Measurements from ENCODE around the gene AP3B1.

The AP3B1 gene

DNA sequence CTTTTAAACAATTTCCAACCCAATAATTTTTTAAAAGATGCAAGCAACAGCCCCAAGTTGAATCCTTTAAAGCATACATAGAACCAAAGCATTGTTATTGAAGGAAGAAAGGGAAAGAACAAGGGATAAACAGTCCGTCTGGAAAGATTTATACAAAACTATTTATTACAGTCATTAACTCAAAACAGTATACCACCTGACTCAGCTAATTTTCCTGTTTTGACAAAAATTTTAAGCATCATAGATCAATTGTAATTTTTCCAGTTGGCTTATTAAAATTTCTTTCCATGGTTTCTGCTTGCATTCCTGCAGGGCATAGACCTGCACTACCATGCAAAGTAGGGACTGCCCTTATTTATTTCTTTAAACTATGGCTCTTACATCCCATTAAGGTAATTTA, 29.9 kb downstream of the AP3B1 start:
- DNase-seq (ENCODE audit: extremely low spot score, insufficient read length, low read depth): no peak
- FAIRE-seq: no peak

- FAIRE-seq: no peak
- no peak for DNase-seq (ENCODE audit: extremely low spot score, insufficient read length, low read depth)
Observed at GRCh38 chr5:78260771-78261170, 33.7 kb downstream of the AP3B1 start.

DNA sequence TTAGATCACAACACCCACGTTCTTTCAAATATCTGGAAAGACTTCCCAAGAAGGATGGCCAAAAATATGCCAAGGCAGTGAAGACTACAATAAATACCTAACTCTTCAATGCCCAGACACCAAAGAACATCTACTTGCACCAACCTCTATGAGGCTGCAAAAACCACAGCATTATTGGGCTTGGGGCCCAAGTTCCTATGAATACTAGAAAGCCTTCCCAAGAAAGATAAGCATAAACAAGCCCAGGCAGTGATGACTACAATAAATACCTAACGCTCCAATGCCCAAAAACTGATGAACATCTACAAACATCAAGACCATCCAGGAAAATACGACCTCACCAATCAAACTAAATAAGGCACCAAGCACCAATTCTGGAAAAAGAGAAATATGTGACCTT, 41.3 kb downstream of the AP3B1 start:
- DNase-seq (ENCODE audit: extremely low spot score, insufficient read length, low read depth) (no peak), FAIRE-seq (no peak)

GRCh38 chr5:78252715-78253114, 41.8 kb downstream of the AP3B1 start:
- FAIRE-seq (no peak), DNase-seq (ENCODE audit: extremely low spot score, insufficient read length, low read depth) (no peak)

- FAIRE-seq (no peak), DNase-seq (ENCODE audit: extremely low spot score, insufficient read length, low read depth) (no peak)
Observed at GRCh38 chr5:78251663-78252284, 42.7 kb downstream of the AP3B1 start.

DNA sequence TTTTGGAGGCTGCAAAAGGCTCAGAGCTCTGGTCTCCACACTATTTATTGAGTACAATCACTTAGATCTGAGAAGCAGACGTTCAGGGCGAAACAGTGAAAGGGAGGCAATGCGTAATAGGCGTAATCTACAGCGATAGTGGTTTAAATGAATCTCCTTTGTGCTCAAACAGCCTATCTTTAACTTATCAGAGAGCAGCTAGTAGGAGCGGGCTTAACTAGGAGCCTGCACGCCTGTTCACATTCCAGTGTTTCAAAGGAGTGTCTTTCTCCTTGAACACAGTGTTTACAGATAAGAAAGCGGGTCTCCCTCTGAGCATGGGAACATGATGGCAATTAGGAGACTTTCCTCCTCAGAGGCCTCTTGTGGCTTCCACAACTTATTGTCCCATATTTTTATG, 49.4 kb downstream of the AP3B1 start:
- DNase-seq (ENCODE audit: extremely low spot score, insufficient read length, low read depth) (no peak), FAIRE-seq (no peak)

DNA sequence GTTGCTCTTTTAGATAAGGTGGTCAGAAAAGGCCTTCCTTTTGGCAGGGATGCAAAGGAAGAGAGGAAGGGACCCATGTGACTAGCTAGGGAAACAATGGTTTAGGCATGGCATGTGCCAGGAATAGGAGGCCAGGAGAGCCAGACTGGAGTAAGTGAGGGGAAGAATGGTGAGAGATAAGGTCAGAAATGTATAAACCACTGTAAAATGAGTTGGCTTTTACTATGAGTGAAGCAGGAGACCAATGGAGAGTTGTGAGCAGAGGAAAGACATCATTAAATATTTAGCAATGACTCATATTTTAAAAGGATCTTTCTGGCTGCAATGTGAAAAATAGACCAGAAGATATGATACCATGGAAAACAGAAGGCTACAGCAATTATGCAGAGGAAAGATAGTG, 50.9 kb downstream of the AP3B1 start:
- FAIRE-seq (no peak), DNase-seq (ENCODE audit: extremely low spot score, insufficient read length, low read depth) (no peak)

DNA sequence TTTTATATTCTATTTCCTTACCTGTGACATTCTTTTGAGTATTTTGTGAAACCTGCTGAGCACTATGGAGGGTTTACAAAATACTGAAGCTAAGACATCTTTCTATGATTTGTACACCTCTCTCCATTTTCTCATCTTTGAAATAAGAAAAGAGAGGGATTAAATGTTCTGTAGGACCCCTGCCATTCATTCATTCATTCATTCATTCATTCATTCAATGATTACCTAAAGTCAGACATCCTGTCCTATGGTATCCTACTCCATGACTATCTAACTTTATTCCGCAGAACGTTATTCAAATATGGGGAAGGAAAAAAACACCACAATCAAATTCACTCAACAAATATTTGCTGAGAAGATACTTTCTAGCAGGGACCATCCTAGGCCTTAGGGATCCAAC, 51.4 kb downstream of the AP3B1 start:
- FAIRE-seq: no peak
- DNase-seq (ENCODE audit: extremely low spot score, insufficient read length, low read depth): no peak

DNA sequence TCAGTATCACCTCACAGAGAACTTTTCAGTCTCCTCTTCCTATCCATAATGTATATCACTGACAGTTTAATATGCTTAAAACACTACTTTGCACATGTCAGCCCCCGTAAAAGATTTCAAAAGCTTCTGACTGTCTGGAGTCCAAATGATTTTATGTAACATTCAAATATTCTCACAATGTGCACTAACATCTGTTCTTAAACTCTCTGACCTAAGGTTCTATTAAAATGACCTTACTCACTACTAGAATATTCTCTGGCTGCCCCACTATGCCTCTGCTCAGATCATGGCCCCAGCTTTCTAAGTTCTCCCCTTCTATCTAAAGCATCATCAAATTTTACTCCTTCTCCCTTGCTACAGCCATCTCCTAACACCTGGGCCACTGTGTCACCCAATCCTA, 52.5 kb downstream of the AP3B1 start:
- no peak for DNase-seq (ENCODE audit: extremely low spot score, insufficient read length, low read depth)
- FAIRE-seq: no peak

DNA sequence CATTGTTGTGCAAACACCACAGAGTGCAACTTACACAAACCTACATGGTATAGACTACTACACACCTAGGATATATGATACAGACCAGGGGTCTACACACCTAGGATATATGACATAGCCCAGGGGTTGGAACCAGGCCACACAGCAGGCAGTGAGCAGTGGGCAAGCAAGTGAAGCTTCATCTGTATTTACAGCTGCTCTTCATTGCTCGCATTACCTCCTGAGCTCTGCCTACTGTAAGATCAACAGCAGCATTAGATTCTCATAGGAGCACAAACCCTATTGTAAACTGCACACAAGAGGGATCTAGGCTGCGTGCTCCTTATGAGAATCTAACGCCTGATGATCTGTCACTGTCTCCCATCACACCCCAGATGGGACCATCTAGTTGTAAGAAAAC, 56.6 kb downstream of the AP3B1 start:
- FAIRE-seq: no peak
- DNase-seq (ENCODE audit: extremely low spot score, insufficient read length, low read depth): no peak

GRCh38 chr5:78236046-78236445, 58.5 kb downstream of the AP3B1 start:
- no peak for FAIRE-seq
- no peak for DNase-seq (ENCODE audit: extremely low spot score, insufficient read length, low read depth)

- peak; percentile 21 for FAIRE-seq
Observed at GRCh38 chr5:78235289-78235688, 59.2 kb downstream of the AP3B1 start.

GRCh38 chr5:78234804-78235203, 59.7 kb downstream of the AP3B1 start:
- FAIRE-seq (no peak), DNase-seq (ENCODE audit: extremely low spot score, insufficient read length, low read depth) (no peak)

More at GRCh38 chr5:78235289-78235688, 59.2 kb downstream of the AP3B1 start:
- DNase-seq (ENCODE audit: extremely low spot score, insufficient read length, low read depth): no peak

GRCh38 chr5:78232163-78232562, 62.3 kb downstream of the AP3B1 start:
- DNase-seq (ENCODE audit: extremely low spot score, insufficient read length, low read depth) (no peak), FAIRE-seq (no peak)

DNA sequence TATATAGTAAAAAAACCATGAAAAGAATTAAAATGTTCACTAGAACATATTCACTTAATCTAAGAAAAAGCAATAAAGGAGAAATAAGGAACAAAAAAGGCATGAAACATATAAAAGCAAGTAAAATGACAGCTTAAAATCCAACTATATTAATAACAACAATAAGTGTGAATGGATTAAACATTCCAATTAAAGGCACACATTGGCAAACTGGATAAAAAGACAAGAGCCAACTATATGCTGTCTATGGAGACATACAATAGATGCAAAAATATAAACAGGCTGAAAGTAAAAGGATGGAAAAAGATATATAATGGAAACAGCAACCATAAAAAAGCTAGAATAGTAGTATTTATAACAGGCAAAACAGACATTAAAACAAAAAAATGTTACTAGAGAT, 70.1 kb downstream of the AP3B1 start:
- FAIRE-seq (no peak), DNase-seq (ENCODE audit: extremely low spot score, insufficient read length, low read depth) (no peak)

GRCh38 chr5:78221964-78222451, 72.5 kb downstream of the AP3B1 start:
- FAIRE-seq (peak; percentile 99), DNase-seq (ENCODE audit: extremely low spot score, insufficient read length, low read depth) (peak; percentile 45)

DNA sequence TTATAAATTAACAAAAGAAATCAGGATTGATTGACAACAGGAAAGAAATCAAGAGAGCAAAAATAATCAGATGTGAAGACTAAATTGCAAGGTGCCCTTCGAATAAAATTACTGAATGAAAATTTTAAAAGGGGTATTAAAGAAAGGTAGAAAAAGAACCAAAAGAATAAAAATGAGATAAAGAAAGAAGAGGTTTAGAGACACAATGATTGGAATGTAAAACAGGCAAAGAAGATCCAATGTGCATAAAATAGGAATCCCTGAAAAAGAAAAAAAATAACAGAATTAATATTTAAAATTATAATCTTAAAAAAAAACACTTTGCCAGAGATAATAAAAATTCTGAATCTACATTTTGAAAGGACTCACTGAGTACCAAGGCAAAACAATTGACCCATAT, 73.0 kb downstream of the AP3B1 start:
- FAIRE-seq (no peak), DNase-seq (ENCODE audit: extremely low spot score, insufficient read length, low read depth) (no peak)

DNA sequence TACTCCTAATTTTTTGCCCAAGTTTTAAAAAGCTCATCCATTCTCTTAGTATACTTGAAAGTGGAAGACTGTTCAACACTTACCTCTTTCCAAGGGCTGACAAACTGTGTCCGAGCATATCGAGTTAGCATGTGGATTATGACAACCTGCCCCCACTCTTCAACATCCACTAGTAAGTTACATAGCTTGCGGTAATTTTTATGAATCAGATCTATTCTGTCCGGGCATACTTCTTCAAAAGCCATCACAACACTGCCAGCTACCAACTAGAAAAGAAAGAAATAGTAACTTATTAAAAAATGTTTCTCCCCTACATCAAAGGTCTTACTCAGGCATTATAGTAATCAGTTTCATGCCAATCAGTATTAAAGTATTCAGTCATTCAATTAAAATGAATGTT, 78.5 kb downstream of the AP3B1 start:
- no peak for DNase-seq (ENCODE audit: extremely low spot score, insufficient read length, low read depth)
- no peak for FAIRE-seq

DNA sequence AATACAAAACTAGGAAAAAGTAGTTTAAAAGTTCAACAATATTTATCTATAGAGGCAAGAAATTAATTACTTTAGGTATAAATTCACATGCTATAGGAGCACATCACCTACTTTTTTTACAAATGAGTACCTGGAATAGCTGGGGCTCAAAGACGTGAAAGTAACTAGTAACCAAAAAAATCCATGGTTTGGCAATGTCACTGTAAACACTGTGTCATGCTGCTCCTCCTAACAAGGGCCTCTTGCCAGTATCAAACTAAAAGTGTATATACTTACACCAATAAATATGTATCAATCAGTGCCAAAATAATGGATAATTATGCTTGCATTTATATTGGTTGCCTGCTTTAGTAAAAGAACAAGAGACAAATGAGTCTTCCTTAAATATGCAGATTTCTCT, 78.9 kb downstream of the AP3B1 start:
- FAIRE-seq: no peak
- DNase-seq (ENCODE audit: extremely low spot score, insufficient read length, low read depth): no peak

GRCh38 chr5:78213799-78214198, 80.7 kb downstream of the AP3B1 start:
- DNase-seq (ENCODE audit: extremely low spot score, insufficient read length, low read depth) (no peak), FAIRE-seq (no peak)

DNA sequence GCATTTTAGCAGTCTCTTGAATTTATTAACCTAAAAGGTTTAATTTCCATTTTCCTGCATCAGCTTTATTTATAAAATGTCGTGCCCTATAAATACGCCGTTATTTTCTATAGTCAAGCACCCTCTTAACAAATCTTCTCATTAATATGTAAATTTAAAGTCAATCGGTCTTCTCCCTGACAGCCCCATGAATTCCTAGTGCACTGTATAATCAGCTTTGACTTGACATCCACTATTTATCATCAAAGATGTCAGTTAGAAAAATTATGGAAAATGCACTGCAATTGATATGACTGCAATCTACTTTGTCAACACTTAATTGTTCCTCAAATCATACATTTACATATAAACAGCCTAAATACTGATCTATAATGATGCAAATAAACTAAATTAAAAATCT, 83.4 kb downstream of the AP3B1 start:
- DNase-seq (ENCODE audit: extremely low spot score, insufficient read length, low read depth) (no peak), FAIRE-seq (no peak)

- DNase-seq (ENCODE audit: extremely low spot score, insufficient read length, low read depth) (no peak), FAIRE-seq (no peak)
Observed at GRCh38 chr5:78204241-78204640, 90.3 kb downstream of the AP3B1 start.
